ENCODE measurements around the gene C1QTNF6.

- TF ChIP-seq POLR2A (IDR thresholded peaks at IDR 0.05), result no peak
- TF ChIP-seq CTCF (IDR thresholded peaks at IDR 0.05), result no peak
Measured at GRCh38 chr22:37137903-37138665, 50.0 kb downstream of the C1QTNF6 start.

Data from adrenal gland (tissue), 5 donors.